HepG2 (cell line): ENCODE data around the gene MYO9A. TPM values are rescaled to one million over a fixed set of nuclear protein-coding genes. Genes with fewer than 3 reads are reported as not detected.

Source experiments
- ATAC-seq: fragments of 200-7000 bp; cut with Tn5 transposase; 3 replicates; pipeline ENCODE4 v1.9.1; 2020; ENCODE audit warnings: mild to moderate bottlenecking, moderate library complexity
- BruUV-seq: library from RNA; stranded (reverse); fragments of 400-500 nt; replicated peaks from 2 replicates; lab custom pipeline; 2021; lab: Mats Ljungman, UMichigan
- CTCF ChIA-PET: fragments of 300-600 bp; formaldehyde crosslinking; extraction: SDS; loops from one replicate; lab custom pipeline; 2021; ENCODE audit warnings: low total read pairs, inconsistent platforms, low intra/inter-chr PET ratio; lab: Yijun Ruan, JAX
- POLR2A ChIA-PET: fragments of 350-600 bp; sonication (Branson Sonifier 250); formaldehyde crosslinking; loops from one replicate; lab custom pipeline; 2020; ENCODE audit warnings: antibody characterized with exemption, inconsistent platforms; lab: Yijun Ruan, JAX
- DNase-seq: peaks from one replicate; pipeline ENCODE4 v3.0.0-alpha.2; 2015; ENCODE audit warnings: low spot score
- FAIRE-seq: peaks from 3 replicates; lab custom pipeline; 2011; peaks lifted over from hg19 to GRCh38; lab: Jason Lieb, UNC
- H2AFZ ChIP-seq: one replicate; pipeline ENCODE4 v1.6.1; 2011; ENCODE audit warnings: low read length, inconsistent platforms
- H3K27ac ChIP-seq: fragments of 300-600 bp; 3 replicates; pipeline ENCODE4 v1.8.0; 2011; ENCODE audit warnings: mixed run types, mild to moderate bottlenecking, mixed read lengths, low read length, inconsistent platforms; ENCODE audit not compliant: insufficient read depth; ENCODE audit errors: extremely low read length
- H3K27me3 ChIP-seq, 2 experiments: fragments of 200-600 bp in 1 of 2; 2 replicates in 1 of 2; 3 replicates in 1 of 2; pipeline versions ENCODE4 v1.6.0 to v1.8.0; 2011; ENCODE audit warnings: low read length in 2 of 2, mild to moderate bottlenecking in 2 of 2, moderate library complexity in 2 of 2, inconsistent platforms in 1 of 2; ENCODE audit not compliant: insufficient read depth in 2 of 2, control insufficient read depth in 1 of 2
- H3K36me3 ChIP-seq, 2 experiments: fragments of 200-600 bp in 1 of 2; replicated peaks in 1 of 2; 2 replicates in 1 of 2; 3 replicates in 1 of 2; pipeline versions ENCODE4 v1.5.1 to v1.8.0; 2011; ENCODE audit warnings: low read length in 2 of 2, inconsistent platforms in 1 of 2; ENCODE audit not compliant: insufficient read depth in 2 of 2, control insufficient read depth in 1 of 2
- H3K4me1 ChIP-seq: 2 replicates; pipeline ENCODE4 v1.5.1; 2012; ENCODE audit warnings: low read length, inconsistent platforms; ENCODE audit not compliant: insufficient read depth
- H3K4me2 ChIP-seq: 2 replicates; pipeline ENCODE4 v1.6.0; 2011; ENCODE audit warnings: low read depth, low read length, inconsistent platforms
- H3K4me3 ChIP-seq, 3 experiments: fragments of 200-600 bp in 1 of 3; sonication (generic), shearing (Covaris generic) in 1 of 3; replicated peaks in 1 of 3; 2 replicates each; pipeline ENCODE4 v1.5.1; 2011 to 2016; ENCODE audit warnings: low read length in 3 of 3, inconsistent platforms in 2 of 3, low read depth in 2 of 3, mild to moderate bottlenecking in 2 of 3, control low read depth in 1 of 3, mixed read lengths in 1 of 3; ENCODE audit not compliant: insufficient read depth in 1 of 3
- H3K79me2 ChIP-seq: one replicate; pipeline ENCODE4 v1.6.1; 2011; ENCODE audit warnings: low read length, inconsistent platforms; ENCODE audit not compliant: insufficient read depth
- H3K9ac ChIP-seq: 2 replicates; pipeline ENCODE4 v1.6.0; 2011; ENCODE audit warnings: mild to moderate bottlenecking, low read depth, low read length, inconsistent platforms; ENCODE audit not compliant: insufficient read depth
- H3K9me3 ChIP-seq: 2 replicates; pipeline ENCODE4 v1.5.1; 2012; ENCODE audit warnings: mild to moderate bottlenecking, low read length
- H4K20me1 ChIP-seq: 2 replicates; pipeline ENCODE4 v1.6.0; 2011; ENCODE audit warnings: inconsistent platforms, mild to moderate bottlenecking, low read length, moderate library complexity; ENCODE audit not compliant: insufficient read depth
- KLF6 ChIP-seq: IDR thresholded peaks from 2 replicates; pipeline ENCODE4 v1.8.0; 2016; ENCODE audit warnings: missing biosample characterization, missing genetic modification reagents
- NFKBIZ ChIP-seq: IDR thresholded peaks from 2 replicates; pipeline ENCODE4 v1.6.1; 2018; ENCODE audit warnings: missing genetic modification reagents, missing compliant biosample characterization
- PHF20 ChIP-seq: sonication (generic); formaldehyde crosslinking; IDR thresholded peaks from 2 replicates; pipeline ENCODE4 v1.5.0; 2020; ENCODE audit warnings: mild to moderate bottlenecking, missing genetic modification reagents
- POLR2A ChIP-seq, 2 experiments: IDR thresholded peaks; 2 replicates each; pipeline ENCODE4 v1.6.1; 2011; ENCODE audit warnings: low read depth in 2 of 2, low read length in 2 of 2, mild to moderate bottlenecking in 1 of 2, moderate library complexity in 1 of 2; ENCODE audit not compliant: insufficient read depth in 1 of 2
- SIN3B ChIP-seq: fragments of 150-350 bp; IDR thresholded peaks from 2 replicates; pipeline ENCODE4 v1.6.1; 2014; ENCODE audit warnings: low read length
- TEAD3 ChIP-seq: optimal IDR thresholded peaks from 2 replicates; pipeline ENCODE3; 2016; ENCODE audit warnings: borderline replicate concordance
- TRIM22 ChIP-seq: fragments of 450-650 bp; IDR thresholded peaks from 2 replicates; pipeline ENCODE4 v1.6.1; 2017
- ZBTB40 ChIP-seq, 2 experiments: fragments of 450-650 bp in 1 of 2; sonication (generic) in 1 of 2; formaldehyde crosslinking in 1 of 2; IDR thresholded peaks; 2 replicates each; pipeline versions ENCODE4 v1.6.1 to v1.8.0; 2016 to 2022; ENCODE audit warnings: antibody characterized with exemption in 1 of 2, mild to moderate bottlenecking in 1 of 2, missing genetic modification reagents in 1 of 2
- ZKSCAN8 ChIP-seq: IDR thresholded peaks from 2 replicates; pipeline ENCODE4 v1.6.1; 2016; ENCODE audit warnings: borderline replicate concordance, missing genetic modification reagents, missing compliant biosample characterization
- ZNF432 ChIP-seq: sonication (generic); formaldehyde crosslinking; IDR thresholded peaks from 2 replicates; pipeline ENCODE4 v1.5.0; 2020; ENCODE audit warnings: missing genetic modification reagents, mild to moderate bottlenecking, borderline replicate concordance
- ZNF512B ChIP-seq: sonication (generic); formaldehyde crosslinking; IDR thresholded peaks from 2 replicates; pipeline ENCODE4 v1.5.1; 2020; ENCODE audit warnings: missing genetic modification reagents, mild to moderate bottlenecking, borderline replicate concordance
- WGBS: methylation state at CpG from one replicate; pipeline ENCODE4 v1.1.6; 2017; ENCODE audit warnings: low lambda C conversion rate; 5-methylcytosine and 5-hydroxymethylcytosine counted together
- in situ Hi-C: cut with HindIII; loops from 2 replicates; pipeline ENCODE4 v1.10.0; 2017; ENCODE audit warnings: low pct_unique_long_range_greater_than_20kb; ENCODE audit not compliant: extremely low pct_ligation_motif_present
- intact Hi-C: fragments of 100-400 bp; cut with micrococcal nuclease; formaldehyde crosslinking; loops from one replicate; pipeline ENCODE4 v1.10.0; 2022; ENCODE audit not compliant: unreplicated experiment
- polyA plus RNA-seq, 8 experiments: library from polyadenylated mRNA; depleted of rRNA in 3 of 8; stranded (reverse) in 7 of 8; unstranded in 1 of 8; fragments of >200 nt; fragmentation: Illumina TruSeq in 4 of 8; extraction: Trizol in 4 of 8; gene quantifications; 2 replicates each; pipeline versions ENCODE4 v1.2.1 to v1.2.3, GENCODE V29; 2011 to 2016; ENCODE audit warnings: low read depth in 4 of 8, missing spikeins in 1 of 8, mixed read lengths in 1 of 8; ENCODE audit not compliant: insufficient read depth in 1 of 8
- total RNA-seq, 5 experiments: library from RNA; depleted of rRNA; stranded (reverse); fragments of >200 nt; fragmentation: Illumina TruSeq; extraction: Trizol; gene quantifications; 2 replicates each; pipeline ENCODE4 v1.2.3, GENCODE V29; 2016; ENCODE audit warnings: low read depth in 1 of 5

The MYO9A gene
- total and polyA plus RNA-seq, 2 of the 13 experiments (the other 11 are each of a cell fraction or from before 2014, with no cell fraction given) = 4.8 to 15.3 TPM

- TF ChIP-seq TRIM22 (no peak), ZNF512B (no peak), ZKSCAN8 (CRISPR knock-in tag) (no peak), TEAD3 (CRISPR knock-in tag) (no peak), POLR2A (IDR thresholded peaks at IDR 0.05; ENCODE audit: insufficient read depth in 1 of 2, low read depth in 2 of 2, low read length in 2 of 2) (no peak), ZNF432 (no peak)
- TF ChIP-seq, all 625 proteins: peak for 0
Measured at GRCh38 chr15:71893691-71894090, 224.3 kb downstream of the MYO9A start (continued).

- FAIRE-seq (no peak), DNase-seq (no peak), ATAC-seq (no peak)
- WGBS = 86% methylated on average over 3 of the region's 3 CpGs
- Histone ChIP-seq H3K4me3 (no peak overlapping the region), H3K4me1 (no peaks in the 10 kb centered on the region), H3K9ac (no peak overlapping the region), H3K9me3 (no peaks in the 10 kb centered on the region), H3K79me2 (no peaks in the 10 kb centered on the region), H3K36me3 (no peaks in the 10 kb centered on the region; a peak in 1 of 5 replicates), H3K27ac (no peak overlapping the region), H4K20me1 (no peaks in the 10 kb centered on the region), H2AFZ (no peak overlapping the region), H3K4me2 (no peak overlapping the region), H3K27me3 (no peaks in the 10 kb centered on the region)
- ChIA-PET POLR2A (no interaction called here), CTCF (no interaction called here)
- intact Hi-C loops = no loop called here
- BruUV-seq = no TSS peak
- in situ Hi-C loops = no loop called here
- TF ChIP-seq ZBTB40 (IDR thresholded peaks at IDR 0.05) = no peak
- TF ChIP-seq ZBTB40 (CRISPR knock-in tag; IDR thresholded peaks at IDR 0.05) = no peak
- TF ChIP-seq KLF6 (CRISPR knock-in tag) = no peak
- no peak for TF ChIP-seq PHF20 (CRISPR knock-in tag)
- TF ChIP-seq SIN3B = no peak
- TF ChIP-seq NFKBIZ (CRISPR knock-in tag) = no peak
Measured at GRCh38 chr15:71892335-71892734, 225.6 kb downstream of the MYO9A start.
